Measurements from ENCODE around the gene PODN. TPM values are rescaled to one million over a fixed set of nuclear protein-coding genes. Genes with fewer than 3 reads are reported as not detected.

The PODN gene
- total RNA-seq, 2 donors from 2014 or later: not detected

GRCh38 chr1:53081384-53082066, 19.5 kb downstream of the PODN start:
- H3K36me3 Mint-ChIP-seq (ENCODE audit: low read depth): peaks cover 3% of the 10 kb centered on the region
- ATAC-seq (no peak), DNase-seq (no peak)
- H3K27ac Mint-ChIP-seq: no peak overlapping the region
- H3K9me3 ChIP-seq (ENCODE audit: control insufficient read depth, low read length, poor library complexity, severe bottlenecking): no peaks in the 10 kb centered on the region
- H3K4me3 Mint-ChIP-seq: no peak overlapping the region
- peaks cover 15% of the 10 kb centered on the region for H3K27me3 Mint-ChIP-seq
- peaks cover 10% of the 10 kb centered on the region for H3K4me1 Mint-ChIP-seq

- no peaks in the 10 kb centered on the region for H3K9me3 ChIP-seq (ENCODE audit: control insufficient read depth, low read length, poor library complexity, severe bottlenecking)
- DNase-seq (no peak), ATAC-seq (no peak)
- peaks cover 10% of the 10 kb centered on the region for H3K4me1 Mint-ChIP-seq
- H3K27ac Mint-ChIP-seq: peak overlapping the region; percentile 69
- H3K4me3 Mint-ChIP-seq: no peak overlapping the region
- peaks cover 15% of the 10 kb centered on the region for H3K27me3 Mint-ChIP-seq
- peaks cover 3% of the 10 kb centered on the region for H3K36me3 Mint-ChIP-seq (ENCODE audit: low read depth)
Observed at GRCh38 chr1:53082826-53083455, 20.9 kb downstream of the PODN start.

- no peak for ATAC-seq
- Mint-ChIP-seq H3K4me3 (no peak overlapping the region), H3K27me3 (peaks cover 15% of the 10 kb centered on the region)
Observed at GRCh38 chr1:53083636-53084588, 21.9 kb downstream of the PODN start.

GRCh38 chr1:53084589-53084971, 22.6 kb downstream of the PODN start:
- Mint-ChIP-seq H3K27me3 (peaks cover 15% of the 10 kb centered on the region), H3K4me1 (peaks cover 10% of the 10 kb centered on the region), H3K36me3 (ENCODE audit: low read depth) (peaks cover 3% of the 10 kb centered on the region), H3K27ac (no peak overlapping the region), H3K4me3 (no peak overlapping the region)
- no peak for DNase-seq
- no peak for ATAC-seq
- H3K9me3 ChIP-seq (ENCODE audit: control insufficient read depth, low read length, poor library complexity, severe bottlenecking): no peaks in the 10 kb centered on the region

More at GRCh38 chr1:53083636-53084588, 21.9 kb downstream of the PODN start:
- Mint-ChIP-seq H3K27ac (peak overlapping the region; percentile 69), H3K4me1 (peaks cover 10% of the 10 kb centered on the region), H3K36me3 (ENCODE audit: low read depth) (peaks cover 3% of the 10 kb centered on the region)
- DNase-seq: no peak
- no peaks in the 10 kb centered on the region for H3K9me3 ChIP-seq (ENCODE audit: control insufficient read depth, low read length, poor library complexity, severe bottlenecking)

GRCh38 chr1:53085405-53085804, 23.4 kb downstream of the PODN start:
- Mint-ChIP-seq H3K36me3 (ENCODE audit: low read depth) (peaks cover 3% of the 10 kb centered on the region), H3K27me3 (peaks cover 15% of the 10 kb centered on the region), H3K4me1 (peaks cover 10% of the 10 kb centered on the region), H3K4me3 (no peak overlapping the region), H3K27ac (no peak overlapping the region)
- no peak for DNase-seq
- no peak for ATAC-seq
- H3K9me3 ChIP-seq (ENCODE audit: control insufficient read depth, low read length, poor library complexity, severe bottlenecking): no peaks in the 10 kb centered on the region

- Mint-ChIP-seq H3K27me3 (peaks cover 15% of the 10 kb centered on the region), H3K36me3 (ENCODE audit: low read depth) (peaks cover 3% of the 10 kb centered on the region), H3K27ac (no peak overlapping the region), H3K4me1 (peaks cover 10% of the 10 kb centered on the region), H3K4me3 (no peak overlapping the region)
- no peaks in the 10 kb centered on the region for H3K9me3 ChIP-seq (ENCODE audit: control insufficient read depth, low read length, poor library complexity, severe bottlenecking)
- ATAC-seq: no peak
- DNase-seq: no peak
Observed at GRCh38 chr1:53086491-53087070, 24.6 kb downstream of the PODN start.

GRCh38 chr1:53087332-53088285, 25.6 kb downstream of the PODN start:
- Mint-ChIP-seq H3K36me3 (ENCODE audit: low read depth) (peaks cover 3% of the 10 kb centered on the region), H3K27ac (no peak overlapping the region), H3K4me3 (no peak overlapping the region), H3K4me1 (peaks cover 10% of the 10 kb centered on the region), H3K27me3 (peaks cover 15% of the 10 kb centered on the region)
- H3K9me3 ChIP-seq (ENCODE audit: control insufficient read depth, low read length, poor library complexity, severe bottlenecking): no peaks in the 10 kb centered on the region
- no peak for ATAC-seq
- DNase-seq: no peak

- ATAC-seq (no peak), DNase-seq (no peak)
- no peaks in the 10 kb centered on the region for H3K9me3 ChIP-seq (ENCODE audit: control insufficient read depth, low read length, poor library complexity, severe bottlenecking)
- Mint-ChIP-seq H3K27ac (no peak overlapping the region), H3K27me3 (peaks cover 7% of the 10 kb centered on the region), H3K4me1 (peaks cover 5% of the 10 kb centered on the region), H3K4me3 (no peak overlapping the region), H3K36me3 (ENCODE audit: low read depth) (peaks cover 3% of the 10 kb centered on the region)
Observed at GRCh38 chr1:53088616-53089300, 26.7 kb downstream of the PODN start.

GRCh38 chr1:53089478-53090226, 27.6 kb downstream of the PODN start:
- H3K9me3 ChIP-seq (ENCODE audit: control insufficient read depth, low read length, poor library complexity, severe bottlenecking): no peaks in the 10 kb centered on the region
- no peak overlapping the region for H3K27ac Mint-ChIP-seq
- ATAC-seq (no peak), DNase-seq (no peak)
- peaks cover 2% of the 10 kb centered on the region for H3K27me3 Mint-ChIP-seq
- peaks cover 1% of the 10 kb centered on the region for H3K36me3 Mint-ChIP-seq (ENCODE audit: low read depth)
- H3K4me1 Mint-ChIP-seq: peaks cover 5% of the 10 kb centered on the region
- H3K4me3 Mint-ChIP-seq: no peak overlapping the region

GRCh38 chr1:53090227-53091147, 28.5 kb downstream of the PODN start:
- H3K36me3 Mint-ChIP-seq (ENCODE audit: low read depth): no peaks in the 10 kb centered on the region
- H3K27ac Mint-ChIP-seq: no peak overlapping the region
- H3K9me3 ChIP-seq (ENCODE audit: control insufficient read depth, low read length, poor library complexity, severe bottlenecking): no peaks in the 10 kb centered on the region
- peaks cover 5% of the 10 kb centered on the region for H3K4me1 Mint-ChIP-seq
- H3K27me3 Mint-ChIP-seq: no peaks in the 10 kb centered on the region
- no peak for DNase-seq
- no peak for ATAC-seq
- H3K4me3 Mint-ChIP-seq: no peak overlapping the region

Measured in T-helper 17 cell (primary cell).